Astrocyte of the spinal cord (primary cell): ENCODE measurements around the gene ZNF44.

Experiments used
- DNase-seq: peaks from one replicate; pipeline ENCODE4 v3.0.0; 2011; ENCODE audit warnings: low read depth, low spot score
- H3K4me3 ChIP-seq: 2 replicates; pipeline ENCODE4 v1.5.1; 2011; ENCODE audit warnings: low read depth, mild to moderate bottlenecking, low read length, moderate library complexity
- CTCF ChIP-seq: IDR thresholded peaks from 2 replicates; pipeline ENCODE4 v1.5.1; 2012; ENCODE audit warnings: low read depth, mild to moderate bottlenecking, low read length, inconsistent platforms
- in situ Hi-C: cut with HindIII; loops from 2 replicates; pipeline ENCODE4 v1.10.0; 2017; ENCODE audit warnings: low sequenced_read_pairs

ZNF44 gene

GRCh38 chr19:12265921-12266704 is 28.6 kb downstream of the ZNF44 start:
- in situ Hi-C loops: no loop called here
- DNase-seq: no peak
- no peak overlapping the region for H3K4me3 ChIP-seq
- no peak for TF ChIP-seq CTCF

GRCh38 chr19:12261554-12261953 is 33.1 kb downstream of the ZNF44 start:
- in situ Hi-C loops: no loop called here
- TF ChIP-seq CTCF: no peak
- no peak for DNase-seq
- no peak overlapping the region for H3K4me3 ChIP-seq

- H3K4me3 ChIP-seq: no peak overlapping the region
- DNase-seq: no peak
- in situ Hi-C loops: no loop called here
- no peak for TF ChIP-seq CTCF
Observed at GRCh38 chr19:12260861-12261260, 33.8 kb downstream of the ZNF44 start.

GRCh38 chr19:12260236-12260635 is 34.4 kb downstream of the ZNF44 start:
- TF ChIP-seq CTCF: no peak
- H3K4me3 ChIP-seq: no peak overlapping the region
- in situ Hi-C loops: no loop called here
- DNase-seq: no peak

GRCh38 chr19:12255372-12255771 is 39.3 kb downstream of the ZNF44 start:
- in situ Hi-C loops: no loop called here
- no peak for TF ChIP-seq CTCF
- no peak for DNase-seq
- no peak overlapping the region for H3K4me3 ChIP-seq

- H3K4me3 ChIP-seq: no peak overlapping the region
- in situ Hi-C loops: no loop called here
- DNase-seq: no peak
- no peak for TF ChIP-seq CTCF
Observed at GRCh38 chr19:12247644-12248222, 47.0 kb downstream of the ZNF44 start.
